H1 (cell line): Measurements from ENCODE around the gene ADAM19. TPM values are rescaled to one million over a fixed set of nuclear protein-coding genes. Genes with fewer than 3 reads are reported as not detected.

Source experiments
- CTCF ChIA-PET: fragments of 300-600 bp; sonication (Branson Sonifier 250); formaldehyde crosslinking; loops from one replicate; lab custom pipeline; 2021; ENCODE audit not compliant: partially characterized antibody; lab: Charles Lee
- POLR2A ChIA-PET: fragments of 300-600 bp; sonication (Branson Sonifier 250); formaldehyde crosslinking; loops from one replicate; lab custom pipeline; 2021; ENCODE audit warnings: inconsistent platforms; ENCODE audit not compliant: partially characterized antibody; lab: Charles Lee
- DNase-seq, 2 experiments: peaks; one replicate each; pipeline versions ENCODE4 v3.0.0 to v3.0.0-alpha.2; 2010 to 2022; ENCODE audit warnings: low spot score in 2 of 2, low read depth in 1 of 2, mixed read lengths in 1 of 2
- FAIRE-seq: peaks from 2 replicates; lab custom pipeline; 2011; peaks lifted over from hg19 to GRCh38; lab: Jason Lieb, UNC
- H2AFZ ChIP-seq: 2 replicates; pipeline ENCODE4 v1.8.1; 2012; ENCODE audit warnings: low read length, inconsistent platforms
- H2AK5ac ChIP-seq: 2 replicates; pipeline ENCODE4 v1.6.1; 2013; ENCODE audit warnings: low read depth, low read length
- H2BK120ac ChIP-seq: replicated peaks from 2 replicates; pipeline ENCODE3; 2013; ENCODE audit warnings: low read depth, low read length, inconsistent platforms
- H2BK12ac ChIP-seq: 2 replicates; pipeline ENCODE4 v1.6.1; 2013; ENCODE audit warnings: low read depth, low read length
- H2BK15ac ChIP-seq: 2 replicates; pipeline ENCODE4 v1.6.1; 2013; ENCODE audit warnings: low read length
- H2BK20ac ChIP-seq: 2 replicates; pipeline ENCODE4 v1.6.1; 2013; ENCODE audit warnings: low read length
- H2BK5ac ChIP-seq: 2 replicates; pipeline ENCODE4 v1.6.1; 2013; ENCODE audit warnings: low read depth, low read length
- H3K14ac ChIP-seq: 2 replicates; pipeline ENCODE4 v1.6.1; 2013; ENCODE audit warnings: inconsistent platforms; ENCODE audit not compliant: insufficient read length
- H3K18ac ChIP-seq: 2 replicates; pipeline ENCODE4 v1.6.1; 2013; ENCODE audit warnings: low read length; ENCODE audit errors: extremely low read depth
- H3K23ac ChIP-seq: 2 replicates; pipeline ENCODE4 v1.6.1; 2013; ENCODE audit warnings: inconsistent platforms; ENCODE audit not compliant: insufficient read length
- H3K23me2 ChIP-seq: 2 replicates; pipeline ENCODE4 v1.6.1; 2013; ENCODE audit warnings: low read depth, low read length
- H3K27ac ChIP-seq: 2 replicates; pipeline ENCODE4 v1.6.1; 2011; ENCODE audit warnings: low read depth, low read length, inconsistent platforms
- H3K27me3 ChIP-seq, 4 experiments: replicated peaks in 1 of 4; 1 replicate in 1 of 4; 2 replicates in 3 of 4; pipeline versions ENCODE4 v1.6.1 to v1.8.1; 2011 to 2013; ENCODE audit warnings: low read length in 3 of 4, mild to moderate bottlenecking in 3 of 4, inconsistent platforms in 2 of 4, mixed read lengths in 2 of 4, moderate library complexity in 1 of 4; ENCODE audit not compliant: control insufficient read depth in 3 of 4, insufficient read depth in 3 of 4; ENCODE audit errors: extremely low read depth in 1 of 4
- H3K36me3 ChIP-seq, 4 experiments: 2 replicates each; pipeline versions ENCODE4 v1.6.1 to v1.8.1; 2011 to 2013; ENCODE audit warnings: mild to moderate bottlenecking in 4 of 4, low read length in 3 of 4, moderate library complexity in 2 of 4, control low read depth in 1 of 4, inconsistent platforms in 1 of 4; ENCODE audit not compliant: insufficient read depth in 4 of 4, control insufficient read depth in 2 of 4
- H3K4ac ChIP-seq: replicated peaks from 2 replicates; pipeline ENCODE3; 2013; ENCODE audit warnings: low read length, low read depth, mixed read lengths, inconsistent platforms; ENCODE audit not compliant: insufficient read length
- H3K4me1 ChIP-seq, 4 experiments: replicated peaks in 1 of 4; 1 replicate in 1 of 4; 2 replicates in 3 of 4; pipeline versions ENCODE4 v1.6.1 to v1.8.1; 2011 to 2013; ENCODE audit warnings: low read length in 3 of 4, inconsistent platforms in 2 of 4, mixed read lengths in 1 of 4; ENCODE audit not compliant: insufficient read depth in 4 of 4, control insufficient read depth in 3 of 4
- H3K4me2 ChIP-seq, 2 experiments: 2 replicates each; pipeline versions ENCODE4 v1.6.1 to v1.8.1; 2011 to 2013; ENCODE audit warnings: low read depth in 2 of 2, low read length in 2 of 2, control low read depth in 1 of 2, inconsistent platforms in 1 of 2, mild to moderate bottlenecking in 1 of 2; ENCODE audit not compliant: insufficient read depth in 1 of 2
- H3K4me3 ChIP-seq, 4 experiments: fragments of 200-600, 300-600 bp in 1 of 4; sonication (generic), shearing (Covaris generic), sonication (Bioruptor Twin) in 1 of 4; 2 replicates each; pipeline versions ENCODE4 v1.5.1 to v1.8.1; 2011 to 2016; ENCODE audit warnings: low read length in 4 of 4, low read depth in 3 of 4, control low read depth in 2 of 4, inconsistent platforms in 2 of 4, mild to moderate bottlenecking in 2 of 4, mixed read lengths in 1 of 4, moderate library complexity in 1 of 4; ENCODE audit not compliant: insufficient read depth in 2 of 4; ENCODE audit errors: extremely low read depth in 1 of 4
- H3K56ac ChIP-seq: replicated peaks from 2 replicates; pipeline ENCODE3; 2013; ENCODE audit warnings: low read depth, mild to moderate bottlenecking, mixed read lengths, low read length, inconsistent platforms; ENCODE audit not compliant: insufficient read length
- H3K79me1 ChIP-seq: 2 replicates; pipeline ENCODE4 v1.6.1; 2013; ENCODE audit warnings: low read depth, low read length, control low read depth
- H3K79me2 ChIP-seq, 2 experiments: 2 replicates each; pipeline versions ENCODE4 v1.6.1 to v1.8.1; 2012 to 2013; ENCODE audit warnings: low read length in 2 of 2, mild to moderate bottlenecking in 2 of 2, inconsistent platforms in 1 of 2; ENCODE audit not compliant: insufficient read depth in 2 of 2, control insufficient read depth in 1 of 2
- H3K9ac ChIP-seq, 4 experiments: replicated peaks in 1 of 4; 1 replicate in 1 of 4; 2 replicates in 3 of 4; pipeline versions ENCODE4 v1.6.1 to v1.8.1; 2011 to 2013; ENCODE audit warnings: low read depth in 3 of 4, low read length in 3 of 4, control low read depth in 2 of 4, mild to moderate bottlenecking in 2 of 4, moderate library complexity in 2 of 4, inconsistent platforms in 1 of 4; ENCODE audit errors: extremely low read depth in 1 of 4
- H3K9me3 ChIP-seq, 2 experiments: 2 replicates each; pipeline versions ENCODE4 v1.6.1 to v1.8.1; 2012 to 2013; ENCODE audit warnings: mild to moderate bottlenecking in 2 of 2, moderate library complexity in 2 of 2, control low read depth in 1 of 2, inconsistent platforms in 1 of 2, low read depth in 1 of 2, low read length in 1 of 2, mixed read lengths in 1 of 2; ENCODE audit not compliant: insufficient read depth in 2 of 2
- H4K20me1 ChIP-seq, 2 experiments: replicated peaks in 1 of 2; 2 replicates each; pipeline versions ENCODE3 to v1.8.1; 2011 to 2013; ENCODE audit warnings: inconsistent platforms in 2 of 2, low read length in 2 of 2, mild to moderate bottlenecking in 1 of 2; ENCODE audit not compliant: insufficient read depth in 2 of 2, control insufficient read depth in 1 of 2
- H4K5ac ChIP-seq: 2 replicates; pipeline ENCODE4 v1.6.1; 2013; ENCODE audit warnings: low read length, low read depth, mixed read lengths, inconsistent platforms; ENCODE audit not compliant: insufficient read length
- H4K8ac ChIP-seq: 2 replicates; pipeline ENCODE4 v1.8.0; 2013; ENCODE audit warnings: mild to moderate bottlenecking, moderate library complexity, low read length, inconsistent platforms; ENCODE audit not compliant: insufficient read depth; ENCODE audit errors: extremely low read depth
- H4K91ac ChIP-seq: replicated peaks from 2 replicates; pipeline ENCODE3; 2013; ENCODE audit warnings: low read length, mixed read lengths, inconsistent platforms; ENCODE audit not compliant: insufficient read length
- ATF2 ChIP-seq: IDR thresholded peaks from 2 replicates; pipeline ENCODE4 v1.6.1; 2012; ENCODE audit warnings: low read length, inconsistent platforms
- CBX5 ChIP-seq: fragments of 300-800, 300-1000 bp; sonication (generic); IDR thresholded peaks from 2 replicates; pipeline ENCODE4 v1.7.1; 2016; ENCODE audit warnings: antibody characterized with exemption, low read length, low read depth
- EZH2 ChIP-seq: fragments of 200-600 bp; sonication (generic); IDR thresholded peaks from 2 replicates; pipeline ENCODE4 v1.7.1; 2012; ENCODE audit warnings: low read depth, mild to moderate bottlenecking, moderate library complexity, low read length, inconsistent platforms; ENCODE audit not compliant: severe bottlenecking
- HDAC6 ChIP-seq: IDR thresholded peaks from one replicate; pipeline ENCODE4 v1.7.1; 2012; ENCODE audit warnings: low read depth, mild to moderate bottlenecking, inconsistent platforms, low read length, moderate library complexity
- RAD21 ChIP-seq, 2 experiments: IDR thresholded peaks in 1 of 2; conservative IDR thresholded peaks in 1 of 2; 2 replicates each; pipeline ENCODE4 v1.6.1; 2011; ENCODE audit warnings: low read depth in 2 of 2, low read length in 2 of 2, improper control_type of control experiment in 1 of 2, inconsistent platforms in 1 of 2, mild to moderate bottlenecking in 1 of 2, moderate library complexity in 1 of 2
- SP1 ChIP-seq: IDR thresholded peaks from 2 replicates; pipeline ENCODE4 v1.6.1; 2011; ENCODE audit warnings: low read depth, low read length
- SP4 ChIP-seq: IDR thresholded peaks from 2 replicates; pipeline ENCODE4 v1.6.1; 2012; ENCODE audit warnings: low read length, inconsistent platforms
- SUZ12 ChIP-seq: fragments of 200-600 bp; sonication (generic); IDR thresholded peaks from 2 replicates; pipeline ENCODE4 v1.6.1; 2012; ENCODE audit warnings: mild to moderate bottlenecking, inconsistent platforms, low read length, moderate library complexity, mixed read lengths
- TEAD4 ChIP-seq: IDR thresholded peaks from 2 replicates; pipeline ENCODE4 v1.6.1; 2012; ENCODE audit warnings: low read depth, low read length, inconsistent platforms, mixed read lengths
- WGBS, 2 experiments: shearing (Covaris generic) in 1 of 2; methylation state at CpG; one replicate each; pipeline versions ENCODE4 v1.1.6 to v1.1.7; 2013 to 2015; ENCODE audit warnings: low lambda C conversion rate in 2 of 2, mixed read lengths in 2 of 2, inconsistent platforms in 1 of 2, low coverage in 1 of 2, missing lambda C conversion rate in 1 of 2; ENCODE audit not compliant: insufficient replicate concordance in 2 of 2, insufficient coverage in 1 of 2, insufficient read length in 1 of 2; ENCODE audit errors: extremely low coverage in 1 of 2, missing lambda C conversion rate in 1 of 2; 5-methylcytosine and 5-hydroxymethylcytosine counted together
- polyA plus RNA-seq, 7 experiments: library from polyadenylated mRNA; depleted of rRNA in 3 of 7; stranded (reverse) in 5 of 7; unstranded in 2 of 7; fragments of >200 nt in 5 of 7; fragments of 200-250 nt in 2 of 7; gene quantifications; 1 replicate in 5 of 7; 2 replicates in 1 of 7; 4 replicates in 1 of 7; pipeline versions ENCODE4 v1.2.1 to v1.2.3, GENCODE V29; 2011 to 2013; ENCODE audit warnings: missing spikeins in 2 of 7, mixed read lengths in 2 of 7
- total RNA-seq: library from RNA; stranded (reverse); fragmentation: NEBNext Ultra II Directional; extraction: Animal tissue kit (Norgen Biotek cat#: 25700); gene quantifications from 2 replicates; pipeline ENCODE4 v1.2.1, GENCODE V29; 2021

Gene ADAM19
- total and polyA plus RNA-seq, 2 of the 8 experiments (the other 6 are each of a cell fraction or from before 2014, with no cell fraction given), result 6.5 to 22.7 TPM

GRCh38 chr5:157558041-157558595 lies 17.5 kb downstream of the ADAM19 start:
- Histone ChIP-seq H2BK12ac (no peak overlapping the region), H2BK5ac (no peak overlapping the region), H3K4me1 (peaks cover 2 to 16% (median 10%) of the 10 kb centered on the region in 4 experiments; a peak in 6 of 7 replicates), H3K36me3 (no peaks in the 10 kb centered on the region), H2BK15ac (no peak overlapping the region), H3K23me2 (no peaks in the 10 kb centered on the region; the same call in 1 of the 2 replicates), H3K18ac (no peak overlapping the region), H2BK120ac (no peak overlapping the region), H4K8ac (no peak overlapping the region), H2BK20ac (no peak overlapping the region), H4K91ac (no peak overlapping the region), H3K9me3 (no peaks in the 10 kb centered on the region), H3K4me3 (no peak overlapping the region), H4K20me1 (no peaks in the 10 kb centered on the region), H4K5ac (no peak overlapping the region), H2AFZ (no peak overlapping the region), H3K27me3 (no peaks in the 10 kb centered on the region), H3K14ac (no peak overlapping the region), H3K4ac (no peak overlapping the region), H3K9ac (no peak overlapping the region), H3K4me2 (no peak overlapping the region)
- CTCF ChIA-PET, result interaction anchor here (0.5 to 1.6 kb wide), 5 partner anchors 9 to 655 kb away, joined by 3 to 5 read pairs (median 4); partner anchors contain the start of gene LSM11
- 87% methylated on average over 4 of the region's 4 CpGs; no CpG with 5 or more reads in 1 of the 2 experiments for WGBS, 2 experiments
- FAIRE-seq, result no peak
- TF ChIP-seq RAD21 (IDR thresholded peaks at IDR 0.05 in 1 of 2, conservative IDR thresholded peaks at IDR 0.05 in 1 of 2; ENCODE audit: low read depth in 2 of 2, low read length in 2 of 2) (no peak), SP1 (no peak), ATF2 (no peak), CBX5 (no peak), EZH2 (no peak), SUZ12 (no peak), HDAC6 (no peak), SP4 (no peak), TEAD4 (no peak)
- TF ChIP-seq, all 59 proteins: peak for 0
- H3K27ac ChIP-seq, result no peak overlapping the region
- H3K79me2 ChIP-seq, result no peaks in the 10 kb centered on the region
- H3K79me1 ChIP-seq, result no peaks in the 10 kb centered on the region; the same call in 1 of the 2 replicates
- no peak overlapping the region for H2AK5ac ChIP-seq
- H3K23ac ChIP-seq, result no peak overlapping the region
- H3K56ac ChIP-seq, result no peak overlapping the region
- no peak for DNase-seq
- POLR2A ChIA-PET, result interaction anchor here (1.5 kb wide), 1 partner anchor 14 kb away, joined by 3 read pairs; no protein-coding TSS in a partner anchor
